ENCODE measurements around the gene MARCKS.
A peak's percentile ranks its signal among the peaks of the same experiment; 100 is the strongest.

MARCKS gene

DNA sequence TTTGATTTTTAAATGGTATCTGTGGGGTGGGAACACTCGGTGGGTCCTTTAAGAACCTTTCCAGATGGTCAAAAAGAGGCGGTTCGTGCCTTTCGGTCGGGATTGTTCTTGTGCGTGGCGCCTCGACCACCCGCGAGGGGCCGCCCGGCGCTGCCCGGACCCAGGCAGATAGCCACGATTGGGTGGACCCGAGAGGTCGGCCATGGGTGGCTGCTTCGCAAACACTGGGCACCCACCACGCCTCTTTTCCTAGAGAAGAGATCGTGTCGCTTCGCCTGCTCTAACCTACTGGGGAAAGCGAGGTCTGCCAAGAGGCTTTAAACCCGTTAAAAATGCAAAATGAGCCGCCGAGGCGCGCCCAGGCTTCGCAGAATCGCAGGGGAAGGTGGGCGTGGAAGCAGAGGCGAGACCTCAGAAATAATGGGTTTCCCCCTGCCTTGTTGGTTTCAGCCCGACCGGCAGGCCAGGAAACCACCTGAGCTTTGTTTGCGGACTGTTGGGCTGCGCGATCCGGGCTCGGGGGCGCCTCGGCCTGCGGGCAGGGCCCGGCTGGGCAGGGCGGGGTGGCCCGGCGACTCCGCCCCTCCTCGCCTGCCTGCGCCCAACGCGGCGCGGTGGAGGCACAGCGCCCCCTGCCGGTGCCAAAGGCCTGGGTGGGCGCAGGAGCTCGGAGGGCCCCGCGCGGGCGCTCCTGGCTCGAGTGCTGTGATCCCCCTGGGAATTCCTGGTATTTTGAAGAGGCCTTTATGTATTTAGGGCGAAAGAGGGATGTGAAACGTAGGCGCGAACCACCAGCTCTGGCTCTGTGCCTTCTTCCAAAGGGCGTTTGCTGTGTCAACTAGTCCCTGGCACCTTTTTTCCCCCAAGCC lies 1.6 kb downstream of the MARCKS start (continued):
- TF ChIP-seq, protein P1, sequence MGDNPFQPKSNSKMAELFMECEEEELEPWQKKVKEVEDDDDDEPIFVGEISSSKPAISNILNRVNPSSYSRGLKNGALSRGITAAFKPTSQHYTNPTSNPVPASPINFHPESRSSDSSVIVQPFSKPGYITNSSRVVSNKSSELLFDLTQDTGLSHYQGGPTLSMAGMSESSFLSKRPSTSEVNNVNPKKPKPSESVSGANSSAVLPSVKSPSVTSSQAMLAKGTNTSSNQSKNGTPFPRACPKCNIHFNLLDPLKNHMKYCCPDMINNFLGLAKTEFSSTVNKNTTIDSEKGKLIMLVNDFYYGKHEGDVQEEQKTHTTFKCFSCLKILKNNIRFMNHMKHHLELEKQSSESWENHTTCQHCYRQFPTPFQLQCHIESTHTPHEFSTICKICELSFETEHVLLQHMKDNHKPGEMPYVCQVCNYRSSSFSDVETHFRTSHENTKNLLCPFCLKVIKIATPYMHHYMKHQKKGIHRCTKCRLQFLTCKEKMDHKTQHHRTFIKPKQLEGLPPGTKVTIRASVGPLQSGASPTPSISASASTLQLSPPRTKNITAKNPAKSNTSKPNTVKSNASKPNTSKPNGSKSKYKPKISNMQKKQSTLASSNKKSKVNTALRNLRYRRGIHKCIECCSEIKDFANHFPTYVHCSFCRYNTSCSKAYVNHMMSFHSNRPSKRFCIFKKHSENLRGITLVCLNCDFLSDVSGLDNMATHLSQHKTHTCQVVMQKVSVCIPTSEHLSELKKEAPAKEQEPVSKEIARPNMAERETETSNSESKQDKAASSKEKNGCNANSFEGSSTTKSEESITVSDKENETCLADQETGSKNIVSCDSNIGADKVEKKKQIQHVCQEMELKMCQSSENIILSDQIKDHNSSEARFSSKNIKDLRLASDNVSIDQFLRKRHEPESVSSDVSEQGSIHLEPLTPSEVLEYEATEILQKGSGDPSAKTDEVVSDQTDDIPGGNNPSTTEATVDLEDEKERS (tag by site-specific recombination; IDR thresholded peaks at IDR 0.05) = no peak
- 0 out of 2 replicates have a peak, but pooled peaks have one; percentile 17 for TF ChIP-seq ZNF677 (tag by site-specific recombination; IDR thresholded peaks at IDR 0.05)
- peak; percentile 95 for TF ChIP-seq IKZF3 (tag by site-specific recombination; IDR thresholded peaks at IDR 0.05)
- peak; percentile 55; the same call in 1 of the 2 replicates for TF ChIP-seq ZNF549 (tag by site-specific recombination; IDR thresholded peaks at IDR 0.05)
- TF ChIP-seq, protein P2, sequence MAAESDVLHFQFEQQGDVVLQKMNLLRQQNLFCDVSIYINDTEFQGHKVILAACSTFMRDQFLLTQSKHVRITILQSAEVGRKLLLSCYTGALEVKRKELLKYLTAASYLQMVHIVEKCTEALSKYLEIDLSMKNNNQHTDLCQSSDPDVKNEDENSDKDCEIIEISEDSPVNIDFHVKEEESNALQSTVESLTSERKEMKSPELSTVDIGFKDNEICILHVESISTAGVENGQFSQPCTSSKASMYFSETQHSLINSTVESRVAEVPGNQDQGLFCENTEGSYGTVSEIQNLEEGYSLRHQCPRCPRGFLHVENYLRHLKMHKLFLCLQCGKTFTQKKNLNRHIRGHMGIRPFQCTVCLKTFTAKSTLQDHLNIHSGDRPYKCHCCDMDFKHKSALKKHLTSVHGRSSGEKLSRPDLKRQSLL (tag by site-specific recombination; IDR thresholded peaks at IDR 0.05) = peak; percentile 74
- TF ChIP-seq ZNF76 (tag by site-specific recombination; IDR thresholded peaks at IDR 0.05; ENCODE audit: borderline replicate concordance, low read depth) = 0 out of 2 replicates have a peak, but pooled peaks have one; percentile 5
- peak; percentile 83 for TF ChIP-seq ZNF660 (tag by site-specific recombination; IDR thresholded peaks at IDR 0.05)
- TF ChIP-seq, protein P3, sequence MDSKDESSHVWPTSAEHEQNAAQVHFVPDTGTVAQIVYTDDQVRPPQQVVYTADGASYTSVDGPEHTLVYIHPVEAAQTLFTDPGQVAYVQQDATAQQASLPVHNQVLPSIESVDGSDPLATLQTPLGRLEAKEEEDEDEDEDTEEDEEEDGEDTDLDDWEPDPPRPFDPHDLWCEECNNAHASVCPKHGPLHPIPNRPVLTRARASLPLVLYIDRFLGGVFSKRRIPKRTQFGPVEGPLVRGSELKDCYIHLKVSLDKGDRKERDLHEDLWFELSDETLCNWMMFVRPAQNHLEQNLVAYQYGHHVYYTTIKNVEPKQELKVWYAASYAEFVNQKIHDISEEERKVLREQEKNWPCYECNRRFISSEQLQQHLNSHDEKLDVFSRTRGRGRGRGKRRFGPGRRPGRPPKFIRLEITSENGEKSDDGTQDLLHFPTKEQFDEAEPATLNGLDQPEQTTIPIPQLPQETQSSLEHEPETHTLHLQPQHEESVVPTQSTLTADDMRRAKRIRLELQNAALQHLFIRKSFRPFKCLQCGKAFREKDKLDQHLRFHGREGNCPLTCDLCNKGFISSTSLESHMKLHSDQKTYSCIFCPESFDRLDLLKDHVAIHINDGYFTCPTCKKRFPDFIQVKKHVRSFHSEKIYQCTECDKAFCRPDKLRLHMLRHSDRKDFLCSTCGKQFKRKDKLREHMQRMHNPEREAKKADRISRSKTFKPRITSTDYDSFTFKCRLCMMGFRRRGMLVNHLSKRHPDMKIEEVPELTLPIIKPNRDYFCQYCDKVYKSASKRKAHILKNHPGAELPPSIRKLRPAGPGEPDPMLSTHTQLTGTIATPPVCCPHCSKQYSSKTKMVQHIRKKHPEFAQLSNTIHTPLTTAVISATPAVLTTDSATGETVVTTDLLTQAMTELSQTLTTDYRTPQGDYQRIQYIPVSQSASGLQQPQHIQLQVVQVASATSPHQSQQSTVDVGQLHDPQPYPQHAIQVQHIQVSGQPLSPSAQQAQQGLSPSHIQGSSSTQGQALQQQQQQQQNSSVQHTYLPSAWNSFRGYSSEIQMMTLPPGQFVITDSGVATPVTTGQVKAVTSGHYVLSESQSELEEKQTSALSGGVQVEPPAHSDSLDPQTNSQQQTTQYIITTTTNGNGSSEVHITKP (tag by site-specific recombination; IDR thresholded peaks at IDR 0.05) = peak; percentile 99
- TF ChIP-seq, protein P4, sequence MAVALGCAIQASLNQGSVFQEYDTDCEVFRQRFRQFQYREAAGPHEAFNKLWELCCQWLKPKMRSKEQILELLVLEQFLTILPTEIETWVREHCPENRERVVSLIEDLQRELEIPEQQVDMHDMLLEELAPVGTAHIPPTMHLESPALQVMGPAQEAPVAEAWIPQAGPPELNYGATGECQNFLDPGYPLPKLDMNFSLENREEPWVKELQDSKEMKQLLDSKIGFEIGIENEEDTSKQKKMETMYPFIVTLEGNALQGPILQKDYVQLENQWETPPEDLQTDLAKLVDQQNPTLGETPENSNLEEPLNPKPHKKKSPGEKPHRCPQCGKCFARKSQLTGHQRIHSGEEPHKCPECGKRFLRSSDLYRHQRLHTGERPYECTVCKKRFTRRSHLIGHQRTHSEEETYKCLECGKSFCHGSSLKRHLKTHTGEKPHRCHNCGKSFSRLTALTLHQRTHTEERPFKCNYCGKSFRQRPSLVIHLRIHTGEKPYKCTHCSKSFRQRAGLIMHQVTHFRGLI (tag by site-specific recombination; IDR thresholded peaks at IDR 0.05) = peak; percentile 99
- TF ChIP-seq SALL2 (tag by site-specific recombination; IDR thresholded peaks at IDR 0.05; ENCODE audit: borderline replicate concordance) = no peak
- TF ChIP-seq ZNF335 (tag by site-specific recombination; conservative IDR thresholded peaks at IDR 0.05) = peak; percentile 80

DNA sequence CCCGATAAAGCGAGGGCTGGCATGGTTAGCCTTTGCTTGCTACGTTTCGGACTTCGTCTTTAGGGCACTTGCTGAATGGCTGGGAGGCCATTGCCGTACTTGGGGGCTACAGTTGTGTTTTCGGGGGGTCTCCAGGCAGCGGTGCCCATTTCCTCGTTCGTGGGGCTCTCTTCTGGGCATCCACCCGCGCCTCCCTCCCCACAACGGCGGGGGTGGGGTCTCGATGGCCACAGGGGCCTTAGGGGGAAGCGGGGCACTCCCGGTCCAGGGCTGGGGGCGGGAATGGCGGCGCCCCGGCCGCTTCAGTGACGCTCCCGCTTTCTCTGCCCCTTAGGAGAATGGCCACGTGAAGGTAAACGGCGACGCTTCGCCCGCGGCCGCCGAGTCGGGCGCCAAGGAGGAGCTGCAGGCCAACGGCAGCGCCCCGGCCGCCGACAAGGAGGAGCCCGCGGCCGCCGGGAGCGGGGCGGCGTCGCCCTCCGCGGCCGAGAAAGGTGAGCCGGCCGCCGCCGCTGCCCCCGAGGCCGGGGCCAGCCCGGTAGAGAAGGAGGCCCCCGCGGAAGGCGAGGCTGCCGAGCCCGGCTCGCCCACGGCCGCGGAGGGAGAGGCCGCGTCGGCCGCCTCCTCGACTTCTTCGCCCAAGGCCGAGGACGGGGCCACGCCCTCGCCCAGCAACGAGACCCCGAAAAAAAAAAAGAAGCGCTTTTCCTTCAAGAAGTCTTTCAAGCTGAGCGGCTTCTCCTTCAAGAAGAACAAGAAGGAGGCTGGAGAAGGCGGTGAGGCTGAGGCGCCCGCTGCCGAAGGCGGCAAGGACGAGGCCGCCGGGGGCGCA lies 2.4 kb downstream of the MARCKS start:
- H3K4me1 ChIP-seq (ENCODE audit: control insufficient read depth, insufficient read depth, low read length) = no peaks in the 10 kb centered on the region
- peak overlapping the region; percentile 76 for H3K4me3 ChIP-seq (ENCODE audit: low read depth, low read length)
- ChIA-PET POLR2A (interaction anchor here (0.6 to 2.9 kb wide), 26 partner anchors 12 to 739 kb away, joined by 3 to 19 read pairs (median 5); no protein-coding TSS in a partner anchor), CTCF (interaction anchor here (0.6 to 3.6 kb wide), 52 partner anchors 9 to 1642 kb away, joined by 3 to 29 read pairs (median 4); no protein-coding TSS in a partner anchor)
- H3K27ac ChIP-seq (ENCODE audit: extremely low read depth, low read depth, low read length) = peak overlapping the region; percentile 99
- H3K9me3 ChIP-seq (ENCODE audit: control insufficient read depth, insufficient read depth, low read depth, low read length) = no peaks in the 10 kb centered on the region
- H3K36me3 ChIP-seq (ENCODE audit: control insufficient read depth in 2 of 2, insufficient read depth in 1 of 2, low read length in 2 of 2) = peaks cover 0 to 20% of the 10 kb centered on the region in 2 experiments
- TF ChIP-seq ZFP37 (tag by site-specific recombination; IDR thresholded peaks at IDR 0.05) (no peak), ZNF624 (tag by site-specific recombination; IDR thresholded peaks at IDR 0.05) (no peak)
- TF ChIP-seq, protein P5, sequence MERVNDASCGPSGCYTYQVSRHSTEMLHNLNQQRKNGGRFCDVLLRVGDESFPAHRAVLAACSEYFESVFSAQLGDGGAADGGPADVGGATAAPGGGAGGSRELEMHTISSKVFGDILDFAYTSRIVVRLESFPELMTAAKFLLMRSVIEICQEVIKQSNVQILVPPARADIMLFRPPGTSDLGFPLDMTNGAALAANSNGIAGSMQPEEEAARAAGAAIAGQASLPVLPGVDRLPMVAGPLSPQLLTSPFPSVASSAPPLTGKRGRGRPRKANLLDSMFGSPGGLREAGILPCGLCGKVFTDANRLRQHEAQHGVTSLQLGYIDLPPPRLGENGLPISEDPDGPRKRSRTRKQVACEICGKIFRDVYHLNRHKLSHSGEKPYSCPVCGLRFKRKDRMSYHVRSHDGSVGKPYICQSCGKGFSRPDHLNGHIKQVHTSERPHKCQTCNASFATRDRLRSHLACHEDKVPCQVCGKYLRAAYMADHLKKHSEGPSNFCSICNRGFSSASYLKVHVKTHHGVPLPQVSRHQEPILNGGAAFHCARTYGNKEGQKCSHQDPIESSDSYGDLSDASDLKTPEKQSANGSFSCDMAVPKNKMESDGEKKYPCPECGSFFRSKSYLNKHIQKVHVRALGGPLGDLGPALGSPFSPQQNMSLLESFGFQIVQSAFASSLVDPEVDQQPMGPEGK (tag by site-specific recombination; IDR thresholded peaks at IDR 0.05) = peak; percentile 55
- TF ChIP-seq, protein P6, sequence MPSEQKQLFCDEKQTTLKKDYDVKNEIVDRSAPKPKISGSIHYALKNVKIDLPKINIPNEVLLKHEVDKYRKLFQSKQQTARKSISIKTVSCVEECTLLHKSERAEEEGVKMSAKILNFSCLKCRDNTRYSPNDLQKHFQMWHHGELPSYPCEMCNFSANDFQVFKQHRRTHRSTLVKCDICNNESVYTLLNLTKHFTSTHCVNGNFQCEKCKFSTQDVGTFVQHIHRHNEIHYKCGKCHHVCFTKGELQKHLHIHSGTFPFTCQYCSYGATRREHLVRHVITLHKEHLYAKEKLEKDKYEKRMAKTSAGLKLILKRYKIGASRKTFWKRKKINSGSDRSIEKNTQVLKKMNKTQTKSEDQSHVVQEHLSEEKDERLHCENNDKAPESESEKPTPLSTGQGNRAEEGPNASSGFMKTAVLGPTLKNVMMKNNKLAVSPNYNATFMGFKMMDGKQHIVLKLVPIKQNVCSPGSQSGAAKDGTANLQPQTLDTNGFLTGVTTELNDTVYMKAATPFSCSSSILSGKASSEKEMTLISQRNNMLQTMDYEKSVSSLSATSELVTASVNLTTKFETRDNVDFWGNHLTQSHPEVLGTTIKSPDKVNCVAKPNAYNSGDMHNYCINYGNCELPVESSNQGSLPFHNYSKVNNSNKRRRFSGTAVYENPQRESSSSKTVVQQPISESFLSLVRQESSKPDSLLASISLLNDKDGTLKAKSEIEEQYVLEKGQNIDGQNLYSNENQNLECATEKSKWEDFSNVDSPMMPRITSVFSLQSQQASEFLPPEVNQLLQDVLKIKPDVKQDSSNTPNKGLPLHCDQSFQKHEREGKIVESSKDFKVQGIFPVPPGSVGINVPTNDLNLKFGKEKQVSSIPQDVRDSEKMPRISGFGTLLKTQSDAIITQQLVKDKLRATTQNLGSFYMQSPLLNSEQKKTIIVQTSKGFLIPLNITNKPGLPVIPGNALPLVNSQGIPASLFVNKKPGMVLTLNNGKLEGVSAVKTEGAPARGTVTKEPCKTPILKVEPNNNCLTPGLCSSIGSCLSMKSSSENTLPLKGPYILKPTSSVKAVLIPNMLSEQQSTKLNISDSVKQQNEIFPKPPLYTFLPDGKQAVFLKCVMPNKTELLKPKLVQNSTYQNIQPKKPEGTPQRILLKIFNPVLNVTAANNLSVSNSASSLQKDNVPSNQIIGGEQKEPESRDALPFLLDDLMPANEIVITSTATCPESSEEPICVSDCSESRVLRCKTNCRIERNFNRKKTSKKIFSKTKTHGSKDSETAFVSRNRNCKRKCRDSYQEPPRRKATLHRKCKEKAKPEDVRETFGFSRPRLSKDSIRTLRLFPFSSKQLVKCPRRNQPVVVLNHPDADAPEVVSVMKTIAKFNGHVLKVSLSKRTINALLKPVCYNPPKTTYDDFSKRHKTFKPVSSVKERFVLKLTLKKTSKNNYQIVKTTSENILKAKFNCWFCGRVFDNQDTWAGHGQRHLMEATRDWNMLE (tag by site-specific recombination; conservative IDR thresholded peaks at IDR 0.05; ENCODE audit: low read depth) = no peak
